ENCODE data around the gene LEFTY2. TPM values are rescaled to one million over a fixed set of nuclear protein-coding genes. Genes with fewer than 3 reads are reported as not detected.
"Not testable (repeated sequence)": the region's sequence is repeated elsewhere in the genome, so short reads cannot be mapped to it uniquely, and the experiment has no call there.

The LEFTY2 gene
- polyA plus RNA-seq, 3 donors: not detected

GRCh38 chr1:225888289-225888897 is 52.6 kb downstream of the LEFTY2 start:
- no peak for TF ChIP-seq CTCF (IDR thresholded peaks at IDR 0.05)
- peaks cover 0 to 5% of the 10 kb centered on the region in 2 donors for H3K27me3 ChIP-seq (ENCODE audit: control insufficient read depth in 2 of 2, insufficient read depth in 2 of 2, low read length in 2 of 2)
- DNase-seq: no peak
- 98% methylated on average over 15 of the region's 18 CpGs for WGBS (ENCODE audit: insufficient coverage)
- no peaks in the 10 kb centered on the region for H3K9me3 Mint-ChIP-seq
- H3K9me3 ChIP-seq (replicated peaks in 1 of 2; ENCODE audit: control insufficient read depth in 1 of 2, insufficient read depth in 1 of 2, low read length in 2 of 2): no peaks in the 10 kb centered on the region
- peaks cover 10% of the 10 kb centered on the region for H3K4me1 Mint-ChIP-seq
- no peak overlapping the region for H3K27ac Mint-ChIP-seq
- no peak overlapping the region for H3K27ac ChIP-seq (ENCODE audit: low read depth in 1 of 2, low read length in 2 of 2)
- H3K4me1 ChIP-seq (ENCODE audit: control insufficient read depth in 1 of 2, insufficient read depth in 2 of 2, low read length in 2 of 2): peaks cover 2 to 6% of the 10 kb centered on the region in 2 donors
- no peaks in the 10 kb centered on the region for H3K36me3 Mint-ChIP-seq
- H3K4me2 ChIP-seq (replicated peaks; ENCODE audit: extremely low read depth, low read length, poor library complexity, severe bottlenecking): no peak overlapping the region
- no peak overlapping the region for H3K4me3 Mint-ChIP-seq
- no peaks in the 10 kb centered on the region for H3K36me3 ChIP-seq (replicated peaks in 1 of 2; ENCODE audit: control insufficient read depth in 1 of 2, insufficient read depth in 2 of 2, low read length in 2 of 2)
- no peak overlapping the region for H3K9ac ChIP-seq (ENCODE audit: insufficient read depth, low read length, poor library complexity, severe bottlenecking)
- H4K20me1 ChIP-seq (ENCODE audit: insufficient read depth, low read length): no peaks in the 10 kb centered on the region
- H3K4me3 ChIP-seq (replicated peaks in 1 of 3; ENCODE audit: low read depth in 2 of 3, low read length in 3 of 3): no peak overlapping the region
- no peak overlapping the region for H2AFZ ChIP-seq (ENCODE audit: insufficient read depth, low read depth, low read length, poor library complexity, severe bottlenecking)
- intact Hi-C loops (cut with micrococcal nuclease): no loop called here
- no peaks in the 10 kb centered on the region for H3K79me2 ChIP-seq (ENCODE audit: insufficient read depth, low read length)
- peaks cover 9 to 16% (median 10%) of the 10 kb centered on the region in 3 donors for H3K27me3 Mint-ChIP-seq (ENCODE audit: low read depth in 3 of 3)

GRCh38 chr1:225887554-225888288 is 53.3 kb downstream of the LEFTY2 start:
- H3K9ac ChIP-seq (ENCODE audit: insufficient read depth, low read length, poor library complexity, severe bottlenecking); H3K9me3 ChIP-seq (replicated peaks in 1 of 2; ENCODE audit: control insufficient read depth in 1 of 2, insufficient read depth in 1 of 2, low read length in 2 of 2); H3K4me3 Mint-ChIP-seq; H3K27ac Mint-ChIP-seq; H3K27ac ChIP-seq (ENCODE audit: low read depth in 1 of 2, low read length in 2 of 2); H3K9me3 Mint-ChIP-seq; H3K79me2 ChIP-seq (ENCODE audit: insufficient read depth, low read length); H3K27me3 ChIP-seq (ENCODE audit: control insufficient read depth in 2 of 2, insufficient read depth in 2 of 2, low read length in 2 of 2); H3K4me2 ChIP-seq (replicated peaks; ENCODE audit: extremely low read depth, low read length, poor library complexity, severe bottlenecking); H3K4me1 ChIP-seq (ENCODE audit: control insufficient read depth in 1 of 2, insufficient read depth in 2 of 2, low read length in 2 of 2); H4K20me1 ChIP-seq (ENCODE audit: insufficient read depth, low read length); DNase-seq; H2AFZ ChIP-seq (ENCODE audit: insufficient read depth, low read depth, low read length, poor library complexity, severe bottlenecking); H3K36me3 ChIP-seq (replicated peaks in 1 of 2; ENCODE audit: control insufficient read depth in 1 of 2, insufficient read depth in 2 of 2, low read length in 2 of 2); H3K4me3 ChIP-seq (replicated peaks in 1 of 3; ENCODE audit: low read depth in 2 of 3, low read length in 3 of 3); H3K36me3 Mint-ChIP-seq; intact Hi-C loops (cut with micrococcal nuclease): not testable (repeated sequence)
- Mint-ChIP-seq H3K27me3 (ENCODE audit: low read depth in 3 of 3) (peaks cover 11 to 20% (median 12%) of the 10 kb centered on the region in 3 donors), H3K4me1 (peaks cover 14% of the 10 kb centered on the region)
- WGBS (ENCODE audit: insufficient coverage): 76% methylated on average over 9 of the region's 56 CpGs

Measured in CD14-positive monocyte (primary cell).